Smooth muscle cell of the umbilical artery (primary cell): ENCODE measurements around the gene FBXO24. TPM values are rescaled to one million over a fixed set of nuclear protein-coding genes. Genes with fewer than 3 reads are reported as not detected.

Experiments
- total RNA-seq: library from RNA; depleted of rRNA; stranded (reverse); fragments of >200 nt; gene quantifications from 2 replicates; pipeline ENCODE4 v1.2.3, GENCODE V29; 2014

Gene FBXO24, protein sequence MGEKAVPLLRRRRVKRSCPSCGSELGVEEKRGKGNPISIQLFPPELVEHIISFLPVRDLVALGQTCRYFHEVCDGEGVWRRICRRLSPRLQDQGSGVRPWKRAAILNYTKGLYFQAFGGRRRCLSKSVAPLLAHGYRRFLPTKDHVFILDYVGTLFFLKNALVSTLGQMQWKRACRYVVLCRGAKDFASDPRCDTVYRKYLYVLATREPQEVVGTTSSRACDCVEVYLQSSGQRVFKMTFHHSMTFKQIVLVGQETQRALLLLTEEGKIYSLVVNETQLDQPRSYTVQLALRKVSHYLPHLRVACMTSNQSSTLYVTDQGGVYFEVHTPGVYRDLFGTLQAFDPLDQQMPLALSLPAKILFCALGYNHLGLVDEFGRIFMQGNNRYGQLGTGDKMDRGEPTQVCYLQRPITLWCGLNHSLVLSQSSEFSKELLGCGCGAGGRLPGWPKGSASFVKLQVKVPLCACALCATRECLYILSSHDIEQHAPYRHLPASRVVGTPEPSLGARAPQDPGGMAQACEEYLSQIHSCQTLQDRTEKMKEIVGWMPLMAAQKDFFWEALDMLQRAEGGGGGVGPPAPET
- total RNA-seq, result 0.30 and 0.32 TPM in 2 replicates

DNA sequence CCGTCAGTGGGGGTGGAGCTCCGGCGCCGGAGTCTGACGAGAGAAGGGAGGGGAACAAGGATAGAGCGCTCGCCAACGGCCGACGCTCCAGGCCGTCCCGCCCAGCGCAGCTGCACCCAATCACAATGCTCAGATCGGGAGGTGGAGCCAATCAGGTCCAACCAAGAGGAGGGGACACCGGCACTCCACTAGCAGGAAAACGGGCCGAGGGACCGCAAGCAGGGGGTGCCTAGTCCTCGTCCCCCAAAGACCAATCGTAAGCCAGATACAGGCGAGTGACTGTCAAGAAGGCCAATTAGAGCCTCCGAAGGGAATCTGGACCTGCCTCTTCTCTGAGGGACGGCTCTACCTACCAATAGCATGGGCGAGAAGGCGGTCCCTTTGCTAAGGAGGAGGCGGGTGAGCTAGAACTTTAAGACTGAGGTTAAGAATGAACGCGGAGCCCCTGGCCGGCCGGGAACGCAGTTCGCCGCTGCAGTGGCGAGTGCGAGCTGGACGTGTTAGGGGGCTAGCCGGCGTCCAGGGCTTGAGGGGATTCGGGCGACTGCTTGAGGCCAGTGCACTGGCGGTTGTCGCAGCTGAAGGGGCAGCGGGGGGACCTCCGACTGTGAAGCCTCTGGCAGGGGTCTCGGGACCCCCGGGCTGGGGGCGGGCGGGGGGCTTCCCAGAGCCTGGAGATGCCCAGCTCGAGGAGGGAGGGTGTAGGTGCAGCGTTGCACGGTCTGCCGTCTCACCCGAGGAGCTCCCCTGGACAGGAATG, at the start of gene FBXO24:
FBXO24 (plus strand) TSS at position 63 of the 760 bp plus-strand sequence; CDS start at position 361, 298 bp downstream.

DNA sequence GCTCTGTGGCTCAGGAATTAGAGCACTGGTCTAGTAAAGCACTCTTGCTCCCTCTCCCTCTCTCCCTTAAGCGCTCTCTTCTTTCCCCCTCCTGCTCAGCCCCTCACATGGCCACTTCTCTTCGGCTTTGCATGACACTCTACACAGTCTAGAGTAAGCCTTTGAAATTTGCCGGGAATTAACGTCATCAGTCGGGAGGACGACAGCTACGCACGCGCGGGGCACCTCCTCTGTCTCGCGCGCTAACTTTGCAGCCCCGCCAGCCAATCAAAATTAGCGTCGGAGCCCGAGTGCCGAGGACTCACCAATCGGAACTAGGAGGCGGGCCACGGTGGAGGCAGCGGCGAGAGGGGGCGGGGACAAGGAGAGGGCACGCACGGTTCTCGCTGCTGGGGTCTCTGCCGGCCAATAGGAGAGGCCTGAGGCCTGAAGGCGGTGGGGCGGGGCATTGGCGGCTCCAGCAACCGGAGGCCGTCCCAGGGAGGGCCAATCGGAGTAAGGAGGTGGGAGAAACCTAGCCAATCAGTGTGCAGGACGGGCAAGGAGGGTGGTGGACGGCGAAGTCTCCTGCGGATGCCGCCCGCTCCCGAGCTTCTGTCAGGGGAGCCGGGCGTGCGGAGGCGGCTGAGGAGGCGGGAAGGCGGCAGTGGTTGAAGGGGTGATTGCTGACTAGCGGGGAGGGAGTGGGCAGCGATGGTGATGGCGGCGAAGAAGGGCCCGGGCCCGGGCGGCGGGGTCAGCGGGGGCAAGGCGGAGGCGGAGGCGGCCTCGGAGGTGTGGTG, 47.3 kb upstream of the FBXO24 start, which contains the start of gene AGFG2:
AGFG2 (plus strand) TSS at position 550 of the 782 bp plus-strand sequence; CDS start at position 694, 144 bp downstream.

DNA sequence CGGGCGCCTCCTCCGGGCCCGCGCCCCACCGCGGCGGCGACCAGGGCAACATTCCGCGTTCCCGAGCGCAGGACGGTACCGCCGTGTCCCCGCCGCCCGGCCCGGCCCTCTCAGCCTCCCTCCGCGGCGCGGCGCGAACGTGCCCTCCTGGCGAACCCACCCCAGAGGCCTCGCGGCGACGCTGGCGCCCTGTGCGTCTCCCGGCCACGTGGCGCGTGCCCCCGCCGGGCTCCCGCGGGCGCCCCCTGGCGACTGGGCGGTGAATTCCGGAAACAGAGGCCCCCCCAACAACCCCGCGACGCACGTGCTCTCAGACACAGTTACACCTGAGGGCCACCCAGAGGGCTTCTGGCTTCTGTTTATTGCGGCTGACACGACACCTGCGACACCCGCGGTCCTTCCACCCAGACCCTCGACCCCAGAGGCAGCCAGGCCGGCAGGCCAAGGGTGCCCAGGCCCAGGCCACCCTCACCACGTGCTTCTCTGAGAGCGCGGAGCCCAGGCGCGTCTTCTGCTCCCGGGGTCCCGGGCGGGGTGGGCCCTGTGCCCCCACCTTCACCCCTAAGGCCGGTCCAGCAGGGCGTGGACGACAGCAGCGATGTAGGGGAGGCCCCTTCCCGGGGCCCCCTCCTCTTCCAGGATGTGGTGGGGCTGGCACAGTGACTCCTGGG, 12.3 kb upstream of the FBXO24 start, which contains the start of gene SAP25:
SAP25 (minus strand) TSS at position 210 of the 671 bp plus-strand sequence; CDS start at position 52, 158 bp downstream.

DNA sequence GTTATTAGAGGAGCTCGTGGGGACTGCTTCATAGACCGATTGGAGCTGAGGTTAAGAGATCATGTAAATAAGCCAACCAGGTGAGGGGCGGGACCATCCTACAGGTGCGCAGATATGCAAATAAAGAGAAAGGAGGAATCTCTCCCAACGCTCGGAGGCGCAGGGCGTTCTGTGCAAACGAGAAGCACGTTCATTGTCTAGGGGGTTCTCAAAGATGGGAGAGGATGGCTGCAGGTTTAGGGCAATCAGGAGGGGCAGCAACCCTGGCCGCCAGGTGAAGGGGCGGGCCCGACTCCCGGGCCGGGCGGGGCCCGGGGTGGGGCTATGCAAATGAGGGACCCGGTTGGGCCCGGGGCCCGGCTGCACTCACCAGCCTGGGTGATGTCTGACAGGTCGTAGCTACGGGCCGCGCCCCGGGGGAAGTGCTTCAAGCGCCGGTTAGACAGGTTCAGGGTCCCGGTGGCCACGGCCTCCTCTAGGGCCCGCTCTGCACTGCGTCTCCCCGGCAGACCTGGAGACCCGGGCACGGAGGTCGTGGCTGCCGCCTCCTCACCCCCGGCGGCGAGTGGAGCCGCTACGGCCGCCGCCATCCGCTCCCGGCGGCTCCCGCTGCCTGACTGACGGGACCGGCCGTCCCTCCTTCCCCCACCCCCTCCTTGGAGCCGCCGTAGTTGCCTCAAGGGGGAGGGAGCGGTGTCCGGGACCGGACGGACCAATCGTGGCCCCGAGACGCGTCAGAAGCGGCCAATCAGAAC, 440 bp upstream of the FBXO24 start, which contains the start of gene LRCH4:
LRCH4 (minus strand) TSS at position 619 of the 755 bp plus-strand sequence; CDS start at position 590, 29 bp downstream.

DNA sequence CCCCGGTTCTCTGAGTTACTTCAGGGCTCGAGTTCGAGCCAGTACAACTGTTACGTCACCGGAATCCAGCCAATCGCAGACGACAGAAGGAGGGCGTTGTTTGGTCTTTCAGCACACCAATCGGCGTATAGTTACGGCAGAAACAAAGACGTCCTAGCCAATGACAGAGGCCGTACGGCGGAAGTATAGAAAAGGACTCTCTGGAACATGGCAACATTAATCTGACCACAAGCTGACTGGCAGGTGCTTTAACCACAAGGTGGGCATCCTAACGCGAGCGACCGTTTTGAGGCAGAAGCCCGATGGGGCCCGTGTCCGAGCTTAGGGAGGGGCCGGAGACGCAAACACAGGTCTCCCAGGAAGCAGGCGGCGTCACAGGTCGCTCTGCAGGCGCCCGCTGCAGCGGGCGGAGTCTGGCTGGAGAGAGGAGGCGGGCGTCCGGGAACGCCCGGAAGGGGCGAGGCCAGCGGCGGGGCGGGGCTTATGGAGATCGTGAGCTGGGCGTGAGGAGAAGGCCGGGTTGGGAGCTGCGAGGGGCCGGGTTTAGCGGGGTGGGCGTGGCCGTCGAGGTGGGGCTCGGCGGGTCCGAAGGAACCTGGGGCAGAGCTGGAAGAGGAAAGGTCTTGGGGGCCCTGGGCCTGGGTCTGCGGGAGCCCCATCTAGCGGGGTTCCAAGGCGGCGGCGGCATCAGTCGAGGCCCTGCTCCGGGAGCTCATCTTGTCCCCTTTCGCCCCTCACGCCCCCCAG, 26.0 kb downstream of the FBXO24 start, which contains the start of gene MOSPD3:
MOSPD3 (plus strand) TSS at position 558 of the 747 bp plus-strand sequence. CDS start 252 bp downstream, outside the sequence.

DNA sequence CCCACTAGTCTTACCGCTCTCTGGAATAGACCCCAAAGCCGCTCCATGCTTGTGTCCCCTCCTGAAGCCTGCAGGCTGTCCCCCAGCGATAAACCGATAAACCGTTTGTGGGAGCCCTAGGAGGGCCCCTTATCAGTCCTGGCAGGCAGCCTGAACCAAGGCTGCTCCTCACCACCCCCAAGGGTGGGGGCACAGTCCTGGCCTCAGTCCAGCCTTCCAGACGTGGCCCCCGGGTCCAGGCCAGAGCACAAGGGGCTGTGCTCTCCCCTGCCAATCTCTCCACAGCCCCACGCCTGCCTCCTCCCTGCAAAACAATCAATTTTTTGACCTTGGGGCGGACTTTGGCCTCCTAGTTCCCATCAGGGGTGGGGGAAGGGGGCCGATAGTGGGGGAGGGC, 55.3 kb downstream of the FBXO24 start, which contains the start of gene TFR2:
TFR2 (minus strand) TSS at position 90 of the 397 bp plus-strand sequence; CDS start at position 47, 43 bp downstream.

Other genes starting within 250 kb of the FBXO24 start
- gene PILRB, start 228.2 kb upstream of the FBXO24 start, total RNA-seq, result 10.4 and 13.5 TPM in 2 replicates
- gene PILRA, start 212.8 kb upstream of the FBXO24 start, total RNA-seq, result 0.89 TPM in 1 of 2 replicates, not detected in the other
- gene ZCWPW1, start 157.6 kb upstream of the FBXO24 start, total RNA-seq, result 1.1 and 1.2 TPM in 2 replicates
- 14.8 and 17.9 TPM in 2 replicates for gene MEPCE, start 156.5 kb upstream of the FBXO24 start, total RNA-seq
- gene PPP1R35, start 149.8 kb upstream of the FBXO24 start, total RNA-seq, result 11.3 and 12.5 TPM in 2 replicates
- gene SPACDR, start 122.1 kb upstream of the FBXO24 start, total RNA-seq, result 0.30 and 1.5 TPM in 2 replicates
- gene TSC22D4, start 107.1 kb upstream of the FBXO24 start, total RNA-seq, result 10.1 and 19.5 TPM in 2 replicates
- 0.83 and 1.2 TPM in 2 replicates for gene NYAP1, start 102.4 kb upstream of the FBXO24 start, total RNA-seq
- 3.0 and 4.4 TPM in 2 replicates for gene AGFG2, start 47.1 kb upstream of the FBXO24 start, total RNA-seq
- gene SAP25, start 12.4 kb upstream of the FBXO24 start, total RNA-seq, result not detected in 2 replicates
- gene LRCH4, start 199 bp upstream of the FBXO24 start, total RNA-seq, result 7.7 and 12.6 TPM in 2 replicates
- 16.9 and 51.6 TPM in 2 replicates for gene PCOLCE, start 16.0 kb downstream of the FBXO24 start, total RNA-seq
- gene MOSPD3, start 26.2 kb downstream of the FBXO24 start, total RNA-seq, result 4.2 and 5.4 TPM in 2 replicates
- 0.83 and 0.89 TPM in 2 replicates for gene TFR2, start 55.2 kb downstream of the FBXO24 start, total RNA-seq
- not detected in 2 replicates for gene ACTL6B, start 70.1 kb downstream of the FBXO24 start, total RNA-seq
- 61.5 and 126 TPM in 2 replicates for gene GNB2, start 87.4 kb downstream of the FBXO24 start, total RNA-seq
- gene GIGYF1, start 107.9 kb downstream of the FBXO24 start, total RNA-seq, result 11.3 and 14.4 TPM in 2 replicates
- gene POP7, start 119.8 kb downstream of the FBXO24 start, total RNA-seq, result 27.6 and 27.9 TPM in 2 replicates
- gene EPO, start 134.1 kb downstream of the FBXO24 start, total RNA-seq, result not detected in 2 replicates
- not detected in 2 replicates for gene ZAN, start 147.3 kb downstream of the FBXO24 start, total RNA-seq
- gene EPHB4, start 241.2 kb downstream of the FBXO24 start, total RNA-seq, result 57.0 and 69.2 TPM in 2 replicates